Fibroblast of lung (primary cell): ENCODE measurements around the gene RGS1. TPM values are rescaled to one million over a fixed set of nuclear protein-coding genes. Genes with fewer than 3 reads are reported as not detected.

Experiments used
- DNase-seq, 2 donors: peaks; one replicate each; pipeline versions ENCODE4 v3.0.0 to v3.0.0-alpha.2; 2010; ENCODE audit warnings: low read depth in 2 of 2
- H2AFZ ChIP-seq: 2 replicates; pipeline ENCODE4 v1.5.1; 2012; ENCODE audit warnings: low read length, control low read depth, inconsistent platforms
- H3K27ac ChIP-seq: 2 replicates; pipeline ENCODE4 v1.5.1; 2011; ENCODE audit warnings: low read length, control low read depth; ENCODE audit not compliant: insufficient read depth
- H3K27me3 ChIP-seq: 2 replicates; pipeline ENCODE4 v1.5.1; 2011; ENCODE audit warnings: mild to moderate bottlenecking, low read length; ENCODE audit not compliant: control insufficient read depth, insufficient read depth
- H3K36me3 ChIP-seq: 2 replicates; pipeline ENCODE4 v1.5.1; 2011; ENCODE audit warnings: low read length; ENCODE audit not compliant: control insufficient read depth, insufficient read depth
- H3K4me1 ChIP-seq: 2 replicates; pipeline ENCODE4 v1.5.1; 2011; ENCODE audit warnings: low read length; ENCODE audit not compliant: control insufficient read depth, insufficient read depth; ENCODE audit errors: extremely low read depth
- H3K4me2 ChIP-seq: 2 replicates; pipeline ENCODE4 v1.5.1; 2011; ENCODE audit warnings: low read length, control low read depth; ENCODE audit not compliant: insufficient read depth; ENCODE audit errors: extremely low read depth
- H3K4me3 ChIP-seq, 4 experiments: fragments of 200-600 bp in 1 of 4; sonication (generic) in 1 of 4; replicated peaks in 1 of 4; 2 replicates each; pipeline ENCODE4 v1.5.1; 2011 to 2016; ENCODE audit warnings: low read length in 4 of 4, low read depth in 3 of 4, mild to moderate bottlenecking in 3 of 4, control low read depth in 2 of 4, inconsistent platforms in 1 of 4, mixed read lengths in 1 of 4; ENCODE audit not compliant: insufficient read depth in 1 of 4; ENCODE audit errors: control extremely low read depth in 1 of 4
- H3K79me2 ChIP-seq: 2 replicates; pipeline ENCODE4 v1.5.1; 2012; ENCODE audit warnings: mild to moderate bottlenecking, low read length, inconsistent platforms; ENCODE audit not compliant: control insufficient read depth, insufficient read depth
- H3K9ac ChIP-seq: 2 replicates; pipeline ENCODE4 v1.5.1; 2011; ENCODE audit warnings: mild to moderate bottlenecking, low read length, control low read depth; ENCODE audit not compliant: insufficient read depth
- H3K9me3 ChIP-seq: 2 replicates; pipeline ENCODE4 v1.5.1; 2012; ENCODE audit warnings: low read depth, low read length; ENCODE audit not compliant: control insufficient read depth, insufficient read depth
- H4K20me1 ChIP-seq: 2 replicates; pipeline ENCODE4 v1.5.1; 2011; ENCODE audit warnings: low read length; ENCODE audit not compliant: control insufficient read depth, insufficient read depth; ENCODE audit errors: extremely low read depth
- CTCF ChIP-seq, 2 donors: IDR thresholded peaks in 1 of 2; conservative IDR thresholded peaks in 1 of 2; 1 replicate in 1 of 2; 2 replicates in 1 of 2; pipeline ENCODE4 v1.5.1; 2011 to 2012; ENCODE audit warnings: low read length in 2 of 2, control low read depth in 1 of 2, inconsistent platforms in 1 of 2, low read depth in 1 of 2, mild to moderate bottlenecking in 1 of 2
- EZH2 ChIP-seq: IDR thresholded peaks from 2 replicates; pipeline ENCODE4 v1.5.1; 2012; ENCODE audit warnings: low read length, control low read depth, mild to moderate bottlenecking; ENCODE audit errors: missing control alignments
- polyA plus RNA-seq, 2 donors: library from polyadenylated mRNA; depleted of rRNA in 1 of 2; stranded (reverse) in 1 of 2; unstranded in 1 of 2; fragments of >200 nt; gene quantifications; 2 replicates each; pipeline ENCODE4 v1.2.1, GENCODE V29; 2011 to 2012; ENCODE audit warnings: missing spikeins in 1 of 2
- total RNA-seq: library from RNA; depleted of rRNA; stranded (reverse); fragments of >200 nt; gene quantifications from 2 replicates; pipeline ENCODE4 v1.2.1, GENCODE V29; 2014

The RGS1 gene
- total and polyA plus RNA-seq, 2 donors (not counting 1 experiment from before 2014, with no cell fraction given) = 0.18 to 0.50 TPM

- Histone ChIP-seq H3K4me3 (no peak overlapping the region), H3K27ac (no peak overlapping the region), H3K79me2 (no peaks in the 10 kb centered on the region), H3K4me2 (no peak overlapping the region), H3K9ac (no peak overlapping the region), H4K20me1 (no peaks in the 10 kb centered on the region), H3K4me1 (no peaks in the 10 kb centered on the region), H2AFZ (no peak overlapping the region), H3K27me3 (no peaks in the 10 kb centered on the region), H3K36me3 (no peaks in the 10 kb centered on the region), H3K9me3 (no peaks in the 10 kb centered on the region)
- TF ChIP-seq CTCF (conservative IDR thresholded peaks at IDR 0.05 in 1 of 2, IDR thresholded peaks at IDR 0.05 in 1 of 2; ENCODE audit: low read depth in 1 of 2, low read length in 2 of 2) (no peak), EZH2 (no peak)
- DNase-seq = no peak
These were observed 24.7 kb downstream of the RGS1 start for GRCh38 chr1:192600275-192600674.

- Histone ChIP-seq H3K4me2 (no peak overlapping the region), H3K4me3 (no peak overlapping the region), H3K4me1 (no peaks in the 10 kb centered on the region), H3K9me3 (no peaks in the 10 kb centered on the region), H3K27me3 (no peaks in the 10 kb centered on the region), H2AFZ (no peak overlapping the region), H3K27ac (no peak overlapping the region), H4K20me1 (no peaks in the 10 kb centered on the region), H3K79me2 (no peaks in the 10 kb centered on the region), H3K36me3 (no peaks in the 10 kb centered on the region), H3K9ac (no peak overlapping the region)
- TF ChIP-seq CTCF (conservative IDR thresholded peaks at IDR 0.05 in 1 of 2, IDR thresholded peaks at IDR 0.05 in 1 of 2; ENCODE audit: low read depth in 1 of 2, low read length in 2 of 2) (no peak), EZH2 (no peak)
- no peak for DNase-seq
These were observed 25.6 kb downstream of the RGS1 start for GRCh38 chr1:192601143-192601542.

GRCh38 chr1:192601567-192601966, 26.0 kb downstream of the RGS1 start:
- Histone ChIP-seq H3K4me2 (no peak overlapping the region), H3K9me3 (no peaks in the 10 kb centered on the region), H3K27ac (no peak overlapping the region), H3K79me2 (no peaks in the 10 kb centered on the region), H4K20me1 (no peaks in the 10 kb centered on the region), H3K4me1 (no peaks in the 10 kb centered on the region), H3K4me3 (no peak overlapping the region), H3K36me3 (no peaks in the 10 kb centered on the region), H3K27me3 (no peaks in the 10 kb centered on the region), H2AFZ (no peak overlapping the region), H3K9ac (no peak overlapping the region)
- TF ChIP-seq EZH2 (no peak), CTCF (conservative IDR thresholded peaks at IDR 0.05 in 1 of 2, IDR thresholded peaks at IDR 0.05 in 1 of 2; ENCODE audit: low read depth in 1 of 2, low read length in 2 of 2) (no peak)
- peak in 1 of 2 donors; percentile 33 for DNase-seq
